Neural cell (in vitro differentiated cells): ENCODE results near the gene SHROOM4. TPM values are rescaled to one million over a fixed set of nuclear protein-coding genes. Genes with fewer than 3 reads are reported as not detected.

ENCODE experiments used
- H2AFZ ChIP-seq: fragments of 200-600, 300-800 bp; sonication (generic), shearing (Covaris generic); 2 replicates; pipeline ENCODE4 v1.6.0; 2014; ENCODE audit warnings: low read depth, mild to moderate bottlenecking, antibody characterized with exemption, low read length, moderate library complexity
- H3F3A ChIP-seq: fragments of 200-600 bp; shearing (Covaris generic); 2 replicates; pipeline ENCODE4 v1.6.1; 2016; ENCODE audit warnings: mild to moderate bottlenecking, moderate library complexity, mixed read lengths, antibody characterized with exemption, low read length; ENCODE audit not compliant: insufficient read depth, poor library complexity, severe bottlenecking
- H3K27ac ChIP-seq: fragments of 200-600, 300-800 bp; sonication (generic), shearing (Covaris generic); 2 replicates; pipeline ENCODE4 v1.5.1; 2014; ENCODE audit warnings: mild to moderate bottlenecking, low read length, moderate library complexity
- H3K27me3 ChIP-seq: fragments of 300-800, 200-600 bp; sonication (generic), shearing (Covaris generic); 2 replicates; pipeline ENCODE4 v1.6.0; 2014; ENCODE audit warnings: mild to moderate bottlenecking, low read depth, low read length, moderate library complexity; ENCODE audit not compliant: insufficient read depth
- H3K36me3 ChIP-seq: fragments of 300-800, 200-600 bp; sonication (generic), shearing (Covaris generic); 2 replicates; pipeline ENCODE4 v1.5.1; 2014; ENCODE audit warnings: mild to moderate bottlenecking, antibody characterized with exemption, low read length, moderate library complexity; ENCODE audit not compliant: insufficient read depth
- H3K4me2 ChIP-seq: fragments of 300-800, 200-600 bp; sonication (generic), shearing (Covaris generic); 2 replicates; pipeline ENCODE4 v1.6.0; 2014; ENCODE audit warnings: mild to moderate bottlenecking, low read length
- H3K4me3 ChIP-seq: fragments of 300-800, 200-600 bp; sonication (generic), shearing (Covaris generic); 2 replicates; pipeline ENCODE4 v1.5.1; 2014; ENCODE audit warnings: mild to moderate bottlenecking, low read length, moderate library complexity
- H3K79me2 ChIP-seq: fragments of 200-600 bp; shearing (Covaris generic); replicated peaks from 2 replicates; pipeline ENCODE4 v1.6.0; 2014; ENCODE audit warnings: mild to moderate bottlenecking, low read length, moderate library complexity; ENCODE audit not compliant: insufficient read depth
- H3K9ac ChIP-seq: fragments of 300-800, 200-600 bp; sonication (generic), shearing (Covaris generic); 2 replicates; pipeline ENCODE4 v1.6.1; 2016; ENCODE audit warnings: mild to moderate bottlenecking, low read length, mixed read lengths
- H3K9me2 ChIP-seq: fragments of 200-600 bp; shearing (Covaris generic); 2 replicates; pipeline ENCODE4 v1.6.1; 2016; ENCODE audit warnings: mild to moderate bottlenecking, low read length, mixed read lengths; ENCODE audit not compliant: insufficient read depth
- H3K9me3 ChIP-seq: fragments of 200-600, 300-800 bp; sonication (generic), shearing (Covaris generic); 2 replicates; pipeline ENCODE4 v1.6.1; 2016; ENCODE audit warnings: mild to moderate bottlenecking, mixed run types, low read length, moderate library complexity, mixed read lengths
- H4K20me1 ChIP-seq: fragments of 200-600 bp; shearing (Covaris generic); 2 replicates; pipeline ENCODE4 v1.6.1; 2016; ENCODE audit warnings: mild to moderate bottlenecking, mixed run types; ENCODE audit not compliant: insufficient read depth
- CTCF ChIP-seq: fragments of 450-650 bp; IDR thresholded peaks from 2 replicates; pipeline ENCODE4 v1.5.1; 2014; ENCODE audit warnings: antibody characterized with exemption, mild to moderate bottlenecking, moderate library complexity; ENCODE audit not compliant: poor library complexity, severe bottlenecking
- EP300 ChIP-seq: fragments of 450-650 bp; conservative IDR thresholded peaks from 2 replicates; pipeline ENCODE4 v1.6.1; 2014; ENCODE audit warnings: antibody characterized with exemption, mild to moderate bottlenecking, moderate library complexity; ENCODE audit not compliant: poor library complexity, severe bottlenecking
- EZH2 ChIP-seq: fragments of 200-600, 300-800 bp; shearing (Covaris generic), sonication (generic); IDR thresholded peaks from 2 replicates; pipeline ENCODE4 v1.6.1; 2014; ENCODE audit warnings: antibody characterized with exemption, low read length, borderline replicate concordance, mild to moderate bottlenecking; ENCODE audit not compliant: insufficient read depth, poor library complexity, severe bottlenecking
- MXI1 ChIP-seq: fragments of 450-650 bp; conservative IDR thresholded peaks from 2 replicates; pipeline ENCODE4 v1.6.1; 2014; ENCODE audit warnings: antibody characterized with exemption, mild to moderate bottlenecking; ENCODE audit not compliant: poor library complexity, severe bottlenecking
- POLR2AphosphoS5 ChIP-seq: IDR thresholded peaks from 2 replicates; pipeline ENCODE4 v1.6.1; 2012
- RAD21 ChIP-seq: fragments of 450-650 bp; conservative IDR thresholded peaks from 2 replicates; pipeline ENCODE4 v1.6.1; 2014; ENCODE audit warnings: antibody characterized with exemption, mild to moderate bottlenecking, moderate library complexity
- REST ChIP-seq: IDR thresholded peaks from 2 replicates; pipeline ENCODE4 v1.6.1; 2012; ENCODE audit warnings: borderline replicate concordance
- SMC3 ChIP-seq: fragments of 450-650 bp; conservative IDR thresholded peaks from 2 replicates; pipeline ENCODE4 v1.6.1; 2014; ENCODE audit warnings: antibody characterized with exemption, mild to moderate bottlenecking, moderate library complexity; ENCODE audit not compliant: poor library complexity
- TAF1 ChIP-seq: IDR thresholded peaks from 2 replicates; pipeline ENCODE4 v1.6.1; 2012; ENCODE audit warnings: low read depth
- polyA plus RNA-seq: library from polyadenylated mRNA; depleted of rRNA; stranded (reverse); fragments of >200 nt; gene quantifications from 2 replicates; pipeline ENCODE4 v1.2.3, GENCODE V29; 2014

Gene SHROOM4
- polyA plus RNA-seq, 1 donor from 2014 or later: 1.4 TPM

DNA sequence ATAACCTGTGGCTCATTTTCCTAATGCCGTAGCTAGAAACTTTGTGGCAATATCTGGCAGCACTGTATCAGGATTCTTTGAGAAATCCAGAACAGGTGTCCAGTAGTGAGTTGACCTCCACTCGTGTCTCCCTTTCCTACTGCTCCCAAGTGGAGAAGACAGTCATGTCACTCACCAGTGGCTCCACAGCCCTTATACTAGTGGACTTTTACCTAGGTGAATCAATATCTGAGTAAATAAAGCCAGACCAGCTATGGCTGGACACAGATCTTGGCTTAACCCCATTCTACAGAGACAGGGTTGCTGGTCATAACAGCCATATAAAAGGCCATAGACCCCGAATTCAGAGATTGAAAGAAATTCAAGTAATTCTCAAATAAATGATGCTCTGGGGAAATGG, 46.5 kb upstream of the SHROOM4 start:
- H3K79me2 ChIP-seq: no peaks in the 10 kb centered on the region
- H3K4me3 ChIP-seq: no peak overlapping the region
- no peaks in the 10 kb centered on the region for H3K9me2 ChIP-seq
- no peaks in the 10 kb centered on the region for H3K27me3 ChIP-seq
- H3K27ac ChIP-seq: no peak overlapping the region
- H3F3A ChIP-seq: no peaks in the 10 kb centered on the region
- no peak overlapping the region for H3K4me2 ChIP-seq
- no peaks in the 10 kb centered on the region for H3K36me3 ChIP-seq
- H2AFZ ChIP-seq: no peak overlapping the region
- no peaks in the 10 kb centered on the region for H3K9me3 ChIP-seq
- TF ChIP-seq TAF1 (no peak), REST (no peak), POLR2AphosphoS5 (no peak), SMC3 (no peak), CTCF (no peak), EZH2 (no peak), EP300 (no peak), MXI1 (no peak), RAD21 (no peak)
- no peak overlapping the region for H3K9ac ChIP-seq
- H4K20me1 ChIP-seq: no peaks in the 10 kb centered on the region

DNA sequence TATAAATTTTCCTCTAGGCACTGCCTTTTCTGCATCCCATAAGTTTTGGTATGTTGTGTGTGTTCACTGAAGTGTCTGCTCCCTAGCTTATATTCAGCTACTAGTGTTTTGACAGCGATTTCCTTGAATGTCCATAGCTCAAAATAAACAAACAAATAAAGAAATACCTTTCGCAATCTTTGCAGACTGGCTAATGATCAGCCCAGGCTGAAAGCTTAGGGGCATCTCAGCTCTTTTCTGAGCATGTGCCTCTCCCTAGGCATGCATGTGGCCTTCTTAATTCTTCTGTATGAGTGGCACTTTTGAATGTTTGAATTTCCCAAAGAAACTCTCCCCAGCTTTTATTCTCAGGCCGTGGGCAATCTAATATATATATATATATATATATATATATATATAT, 44.6 kb upstream of the SHROOM4 start:
- Histone ChIP-seq H3K4me2 (no peak overlapping the region), H3K9me3 (no peaks in the 10 kb centered on the region), H3K9ac (no peak overlapping the region), H2AFZ (no peak overlapping the region), H3K4me3 (no peak overlapping the region), H3F3A (no peaks in the 10 kb centered on the region), H3K27me3 (no peaks in the 10 kb centered on the region), H3K9me2 (no peaks in the 10 kb centered on the region), H4K20me1 (no peaks in the 10 kb centered on the region), H3K27ac (no peak overlapping the region), H3K36me3 (no peaks in the 10 kb centered on the region), H3K79me2 (no peaks in the 10 kb centered on the region)
- no peak for TF ChIP-seq POLR2AphosphoS5
- no peak for TF ChIP-seq MXI1
- TF ChIP-seq SMC3: no peak
- no peak for TF ChIP-seq CTCF
- TF ChIP-seq EZH2: no peak
- no peak for TF ChIP-seq EP300
- no peak for TF ChIP-seq TAF1
- no peak for TF ChIP-seq REST
- no peak for TF ChIP-seq RAD21
